Liver (tissue), 3 donors: Measurements from ENCODE around the gene CSF2.
"Not testable (repeated sequence)": the region's sequence is repeated elsewhere in the genome, so short reads cannot be mapped to it uniquely, and the experiment has no call there.

ENCODE experiments used
- ATF3 ChIP-seq: IDR thresholded peaks from 2 replicates; pipeline ENCODE4 v1.6.1; 2016; ENCODE audit warnings: antibody characterized with exemption
- CTCF ChIP-seq: fragments of 150-350 bp; IDR thresholded peaks from 2 replicates; pipeline ENCODE4 v1.5.1; 2017; ENCODE audit warnings: improper control_type of control experiment, low read depth, low read length; ENCODE audit not compliant: missing input control
- MAX ChIP-seq: IDR thresholded peaks from 2 replicates; pipeline ENCODE4 v1.6.1; 2016; ENCODE audit warnings: antibody characterized with exemption
- RAD21 ChIP-seq, 2 donors: IDR thresholded peaks; 2 replicates each; pipeline ENCODE4 v1.6.1; 2016; ENCODE audit warnings: antibody characterized with exemption in 2 of 2, mild to moderate bottlenecking in 2 of 2
- REST ChIP-seq: IDR thresholded peaks from 2 replicates; pipeline ENCODE4 v1.6.1; 2016; ENCODE audit warnings: antibody characterized with exemption, mild to moderate bottlenecking
- donor health status: healthy.
- donor health status: healthy.

- not testable (repeated sequence) for TF ChIP-seq REST; CTCF; MAX; ATF3; RAD21 (IDR thresholded peaks at IDR 0.05)
These were observed 43.4 kb downstream of the CSF2 start for GRCh38 chr5:132116909-132117489.
